Bronchial smooth muscle cell (primary cell): ENCODE results near the gene C9orf72. TPM values are rescaled to one million over a fixed set of nuclear protein-coding genes. Genes with fewer than 3 reads are reported as not detected.

Experiments used
- total RNA-seq: library from RNA; depleted of rRNA; stranded (reverse); fragments of >200 nt; gene quantifications from 2 replicates; pipeline ENCODE4 v1.2.1, GENCODE V29; 2014

The C9orf72 gene
- 3.3 and 4.7 TPM in 2 replicates for total RNA-seq

GRCh38 chr9:27572918-27573633 is at the start of gene C9orf72:
Gene C9orf72 (minus strand): TSS chr9:27573481. CDS start chr9:27567120, 6,361 bp downstream.

GRCh38 chr9:27529316-27530278 is 43.7 kb downstream of the C9orf72 start, which contains the start of gene MOB3B:
Gene MOB3B (minus strand): TSS chr9:27529814. CDS start chr9:27455550, 74,264 bp downstream.

GRCh38 chr9:27524236-27524635 is 49.0 kb downstream of the C9orf72 start, which contains the start of gene IFNK:
Gene IFNK (plus strand): TSS chr9:27524290. CDS start chr9:27524337, 47 bp downstream.

Other genes starting within 250 kb of the C9orf72 start
- gene IFNK, start 49.2 kb downstream of the C9orf72 start, total RNA-seq = not detected in 2 replicates
- 0.09 and 0.16 TPM in 2 replicates for gene MOB3B, start 43.7 kb downstream of the C9orf72 start, total RNA-seq